K562 (cell line): ENCODE measurements around the gene ITSN1. TPM values are rescaled to one million over a fixed set of nuclear protein-coding genes. Genes with fewer than 3 reads are reported as not detected.

Experiments
- CBX1 ChIP-seq: sonication (generic); IDR thresholded peaks from 2 replicates; pipeline ENCODE4 v1.6.1; 2016; ENCODE audit warnings: antibody characterized with exemption, low read depth, mild to moderate bottlenecking
- CHD2 ChIP-seq: IDR thresholded peaks from 2 replicates; pipeline ENCODE4 v1.6.1; 2011; ENCODE audit warnings: low read depth, low read length
- CLOCK ChIP-seq: fragments of 250-450 bp; sonication (Bioruptor Pico); IDR thresholded peaks from 2 replicates; pipeline ENCODE4 v1.4.0; 2020; ENCODE audit warnings: mild to moderate bottlenecking, moderate library complexity, borderline replicate concordance
- DACH1 ChIP-seq: fragments of 450-650 bp; IDR thresholded peaks from 2 replicates; pipeline ENCODE4 v1.6.1; 2018; ENCODE audit not compliant: partially characterized antibody
- FOXJ2 ChIP-seq: fragments of 200-800 bp; sonication (Bioruptor generic); IDR thresholded peaks from 2 replicates; pipeline ENCODE4 v1.6.1; 2016; ENCODE audit warnings: missing genetic modification characterization, missing compliant biosample characterization
- GATA2 ChIP-seq: sonication (generic); formaldehyde crosslinking; IDR thresholded peaks from 2 replicates; pipeline ENCODE4 v1.4.0; 2020; ENCODE audit warnings: mild to moderate bottlenecking, missing genetic modification reagents
- HDAC1 ChIP-seq, 2 experiments: fragments of 450-650 bp; IDR thresholded peaks; 2 replicates each; pipeline ENCODE4 v1.6.1; 2016 to 2017; ENCODE audit warnings: inconsistent platforms in 1 of 2, mild to moderate bottlenecking in 1 of 2, moderate library complexity in 1 of 2
- MEIS2 ChIP-seq: fragments of 450-650 bp; IDR thresholded peaks from 2 replicates; pipeline ENCODE4 v1.6.1; 2014; ENCODE audit warnings: mild to moderate bottlenecking; ENCODE audit not compliant: partially characterized antibody
- NKRF ChIP-seq: fragments of 450-650 bp; IDR thresholded peaks from 2 replicates; pipeline ENCODE4 v1.6.1; 2016; ENCODE audit warnings: borderline replicate concordance
- NR2C1 ChIP-seq, 2 experiments: fragments of 450-650 bp; IDR thresholded peaks; 2 replicates each; pipeline ENCODE4 v1.6.1; 2017; ENCODE audit warnings: mild to moderate bottlenecking in 2 of 2, antibody characterized with exemption in 1 of 2, inconsistent platforms in 1 of 2, missing compliant biosample characterization in 1 of 2, missing genetic modification characterization in 1 of 2
- POLR2A ChIP-seq: fragments of 450-650 bp; conservative IDR thresholded peaks from 2 replicates; pipeline ENCODE4 v1.6.1; 2016
- RB1 ChIP-seq: fragments of 450-650 bp; IDR thresholded peaks from 2 replicates; pipeline ENCODE4 v1.6.1; 2017; ENCODE audit warnings: low read depth, mild to moderate bottlenecking
- RCOR1 ChIP-seq, 2 experiments: IDR thresholded peaks; 2 replicates each; pipeline ENCODE4 v1.6.1; 2012; ENCODE audit warnings: low read depth in 2 of 2, low read length in 2 of 2, borderline replicate concordance in 1 of 2, improper control_type of control experiment in 1 of 2
- SOX6 ChIP-seq: fragments of 450-650 bp; IDR thresholded peaks from 2 replicates; pipeline ENCODE4 v1.6.1; 2014; ENCODE audit warnings: mild to moderate bottlenecking
- SP2 ChIP-seq: IDR thresholded peaks from 2 replicates; pipeline ENCODE4 v1.6.1; 2011; ENCODE audit warnings: mild to moderate bottlenecking, low read depth, low read length, moderate library complexity; ENCODE audit not compliant: poor library complexity, severe bottlenecking; ENCODE audit errors: extremely low read depth
- SPI1 ChIP-seq: IDR thresholded peaks from 2 replicates; pipeline ENCODE4 v1.6.1; 2011; ENCODE audit warnings: low read depth, low read length, control low read depth, borderline replicate concordance
- TAF1 ChIP-seq: IDR thresholded peaks from 2 replicates; pipeline ENCODE4 v1.6.1; 2011; ENCODE audit warnings: mild to moderate bottlenecking, low read length, moderate library complexity; ENCODE audit not compliant: insufficient read depth, control insufficient read depth, severe bottlenecking; ENCODE audit errors: extremely low read depth
- XRCC4 ChIP-seq: IDR thresholded peaks from one replicate; pipeline ENCODE4 v1.6.1; 2011; ENCODE audit not compliant: insufficient read depth, insufficient read length; ENCODE audit errors: extremely low read depth
- ZNF143 ChIP-seq: sonication (generic); formaldehyde crosslinking; IDR thresholded peaks from 2 replicates; pipeline ENCODE4 v1.9.0; 2022; ENCODE audit warnings: mild to moderate bottlenecking, missing genetic modification reagents
- ZNF232 ChIP-seq: sonication (generic); formaldehyde crosslinking; IDR thresholded peaks from 2 replicates; pipeline ENCODE4 v1.8.0; 2022; ENCODE audit warnings: mild to moderate bottlenecking, missing genetic modification reagents
- ZNF449 ChIP-seq: fragments of 250-450 bp; sonication (Bioruptor Pico); IDR thresholded peaks from 2 replicates; pipeline ENCODE4 v1.8.0; 2022; ENCODE audit warnings: moderate library complexity, mild to moderate bottlenecking, inconsistent platforms
- polyA plus RNA-seq, 8 experiments: library from polyadenylated mRNA; depleted of rRNA in 4 of 8; stranded (reverse) in 5 of 8; unstranded in 3 of 8; fragments of >200 nt; fragmentation: Nextera tagmentation in 2 of 8; fragmentation: Illumina TruSeq in 1 of 8; extraction: Ambion mirVana in 2 of 8; extraction: Trizol in 1 of 8; gene quantifications; 2 replicates each; pipeline versions ENCODE4 v1.2.1 to v1.2.3, GENCODE V29; 2011 to 2014; ENCODE audit warnings: inconsistent platforms in 1 of 8, missing spikeins in 1 of 8
- total RNA-seq, 7 experiments: library from RNA; depleted of rRNA in 6 of 7; stranded (reverse); fragments of >200 nt in 6 of 7; fragmentation: Illumina TruSeq in 2 of 7; extraction: Trizol in 2 of 7; gene quantifications; 2 replicates each; pipeline versions ENCODE4 v1.2.1 to v1.2.3, GENCODE V29; 2011 to 2021; ENCODE audit warnings: low replicate concordance in 1 of 7

ITSN1 gene
- total and polyA plus RNA-seq, 9 of the 15 experiments (the other 6 are each of a cell fraction or from before 2014, with no cell fraction given): 1.1 to 12.6 (median 4.8) TPM

GRCh38 chr21:33641352-33642026, 812 bp upstream of the ITSN1 start, which contains the start of gene CRYZL1 (continued):
- TF ChIP-seq NR2C1 (IDR thresholded peaks at IDR 0.05): no peak
- TF ChIP-seq NR2C1 (tag; IDR thresholded peaks at IDR 0.05): peak; percentile 34; the same call in 1 of the 2 replicates
- TF ChIP-seq SP2: peak; percentile 87
- peak in 1 of 2 experiments; percentile 68; a peak in 1 of 4 replicates for TF ChIP-seq HDAC1 (IDR thresholded peaks at IDR 0.05)
- TF ChIP-seq ZNF232 (CRISPR knock-in tag): peak; percentile 83; the same call in 1 of the 2 replicates
- no peak for TF ChIP-seq ZNF449 (CRISPR knock-in tag)
- peak; percentile 39; the same call in 1 of the 2 replicates for TF ChIP-seq RB1
- peak; percentile 89 for TF ChIP-seq SPI1
- peak; percentile 85 for TF ChIP-seq CHD2
- peak; percentile 81 for TF ChIP-seq GATA2 (CRISPR knock-in tag)
- TF ChIP-seq FOXJ2: peak; percentile 89; the same call in 1 of the 2 replicates
- TF ChIP-seq ZNF143 (CRISPR knock-in tag): peak; percentile 96
- peak; percentile 5 to 41; a peak in 2 of 4 replicates for TF ChIP-seq RCOR1 (IDR thresholded peaks at IDR 0.05; ENCODE audit: borderline replicate concordance in 1 of 2, low read depth in 2 of 2, low read length in 2 of 2)
- no peak for TF ChIP-seq XRCC4
- 0 out of 2 replicates have a peak, but pooled peaks have one; percentile 11 for TF ChIP-seq CLOCK (CRISPR knock-in tag)
- no peak for TF ChIP-seq DACH1
- TF ChIP-seq NKRF: peak; percentile 62; the same call in 1 of the 2 replicates
- TF ChIP-seq MEIS2: peak; percentile 28
- no peak for TF ChIP-seq SOX6
- TF ChIP-seq TAF1: peak; percentile 45
- peak; percentile 89 for TF ChIP-seq POLR2A
- TF ChIP-seq CBX1: 0 out of 2 replicates have a peak, but pooled peaks have one; percentile 62
